Measurements from ENCODE around the gene ROR2.

DNA sequence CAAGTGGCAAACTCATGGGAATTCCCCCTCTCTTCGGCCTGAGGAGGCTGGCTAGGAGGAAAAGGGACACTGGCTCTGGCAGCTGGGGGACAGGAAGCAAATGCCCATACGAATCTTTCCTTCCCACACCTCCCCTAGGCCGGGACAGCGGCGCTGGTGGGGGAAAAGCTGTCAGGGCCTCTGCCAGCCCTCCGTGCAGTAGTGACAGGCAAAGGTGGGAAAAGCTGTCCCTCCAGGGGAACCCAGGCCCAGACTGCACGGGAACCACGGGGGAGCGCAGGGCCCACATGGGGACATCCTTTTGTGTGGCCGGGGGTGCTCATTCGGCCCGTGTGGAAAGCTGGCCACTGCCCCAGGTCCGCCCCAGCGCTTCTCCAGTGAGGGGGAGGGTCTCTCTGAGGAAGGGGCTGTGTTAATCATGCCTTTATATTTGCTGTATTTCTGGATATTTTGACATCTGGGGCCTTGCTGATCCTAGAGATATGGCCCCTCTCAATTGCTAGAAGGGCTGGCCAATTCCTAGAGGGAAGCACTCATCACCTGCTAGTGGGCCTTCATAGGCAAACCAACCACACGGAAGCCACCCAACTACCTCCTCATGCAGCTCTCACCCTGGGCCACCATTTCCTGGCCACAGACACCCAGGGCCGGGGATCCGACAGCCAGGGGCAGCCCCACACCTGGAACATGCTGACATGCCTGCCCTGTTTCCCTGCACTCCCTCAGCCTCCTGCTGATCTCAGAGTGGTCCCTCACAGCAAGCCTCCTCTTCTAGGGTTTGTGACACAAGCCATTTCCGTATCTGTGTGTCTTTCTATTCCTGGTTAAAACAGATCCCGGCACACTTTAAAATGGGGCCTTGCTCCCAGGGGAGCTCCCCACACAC is 138.8 kb downstream of the ROR2 start:
- TF ChIP-seq POLR2A (IDR thresholded peaks at IDR 0.05; ENCODE audit: low read depth, low read length) (no peak), TAF1 (IDR thresholded peaks at IDR 0.05; ENCODE audit: borderline replicate concordance, low read depth, low read length) (no peak)

Measured in GM12892 (cell line).